A549 treated with GW870086 at 1 μM for 4 hours (cell line): ENCODE measurements around the gene WFDC13. TPM values are rescaled to one million over a fixed set of nuclear protein-coding genes. Genes with fewer than 3 reads are reported as not detected.

Source experiments
- total RNA-seq: library from RNA; stranded (reverse); fragments of 200-300 nt; extraction: Qiagen RNA extraction; gene quantifications from 5 replicates; pipeline ENCODE4 v1.2.3, GENCODE V29; 2022; ENCODE audit warnings: low read depth

WFDC13 gene
- total RNA-seq = not detected in 5 replicates

DNA sequence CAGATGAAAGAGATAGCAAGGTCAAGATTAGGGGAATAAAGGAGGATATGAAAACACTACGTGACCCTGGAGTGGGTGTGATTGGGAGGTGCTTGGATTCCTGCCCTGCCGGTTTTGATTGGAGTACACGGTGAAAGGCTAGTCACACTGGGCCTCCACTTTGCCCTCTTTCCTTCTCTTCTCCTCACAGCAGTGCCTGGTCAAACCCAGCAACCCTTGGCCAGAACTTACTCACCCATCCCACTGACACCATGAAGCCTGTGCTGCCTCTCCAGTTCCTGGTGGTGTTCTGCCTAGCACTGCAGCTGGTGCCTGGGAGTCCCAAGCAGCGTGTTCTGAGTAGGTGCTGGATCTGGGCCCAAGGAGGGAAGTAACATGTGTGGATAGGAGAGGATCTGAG lies at the start of gene WFDC13:
Gene WFDC13 (plus strand): TSS at position 166 of the 400 bp plus-strand sequence. CDS start 86 bp downstream, at position 252.

DNA sequence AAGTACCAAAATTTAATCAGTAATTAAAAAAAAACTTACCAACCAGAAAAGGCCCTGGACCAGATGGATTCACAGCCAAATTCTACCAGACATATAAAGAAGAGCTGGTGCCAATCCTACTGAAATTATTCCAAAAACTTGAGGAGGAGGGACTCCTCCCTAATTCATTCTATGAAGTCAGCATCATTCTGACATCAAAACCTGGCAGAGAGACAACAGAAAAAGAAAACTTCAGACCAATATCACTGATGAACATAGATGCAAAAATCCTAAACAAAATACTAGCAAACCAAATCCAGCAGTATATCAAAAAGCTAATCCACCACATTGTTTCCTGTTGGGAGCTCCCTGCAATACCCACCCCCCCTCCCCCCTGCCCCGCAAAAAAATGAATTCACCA lies 31.7 kb upstream of the WFDC13 start, which contains the start of gene WFDC11:
Gene WFDC11 (minus strand): TSS at position 101 of the 400 bp plus-strand sequence. CDS start 19,639 bp downstream, outside the sequence.

GRCh38 chr20:45704969-45705637 lies 3.3 kb downstream of the WFDC13 start, which contains the start of gene WFDC10B:
TSS of gene WFDC10B (minus strand) at chr20:45705019. CDS start at chr20:45685992, 19,027 bp downstream.

GRCh38 chr20:45722047-45722446 lies 20.2 kb downstream of the WFDC13 start, which contains the start of gene SPINT4:
TSS of gene SPINT4 (plus strand) at chr20:45722347. CDS start at chr20:45722368, 21 bp downstream.

Other genes with a start within 250 kb of the WFDC13 start
- not detected in 5 replicates for gene WFDC2, start 232.3 kb upstream of the WFDC13 start, total RNA-seq
- gene SPINT3, start 186.4 kb upstream of the WFDC13 start, total RNA-seq = not detected in 5 replicates
- gene WFDC6, start 162.6 kb upstream of the WFDC13 start, total RNA-seq = not detected in 5 replicates
- gene EPPIN, start 154.6 kb upstream of the WFDC13 start, total RNA-seq = not detected in 5 replicates
- gene WFDC8, start 122.8 kb upstream of the WFDC13 start, total RNA-seq = not detected in 5 replicates
- gene WFDC10A, start 72.3 kb upstream of the WFDC13 start, total RNA-seq = not detected in 5 replicates
- gene WFDC9, start 70.8 kb upstream of the WFDC13 start, total RNA-seq = not detected in 5 replicates
- gene WFDC11, start 31.8 kb upstream of the WFDC13 start, total RNA-seq = not detected in 5 replicates
- gene WFDC10B, start 3.0 kb downstream of the WFDC13 start, total RNA-seq = not detected in 5 replicates
- not detected in 5 replicates for gene SPINT4, start 20.3 kb downstream of the WFDC13 start, total RNA-seq
- gene WFDC3, start 89.8 kb downstream of the WFDC13 start, total RNA-seq = 0.41 to 0.44 TPM in 2 of 5 replicates, not detected in the others
- gene DNTTIP1, start 89.9 kb downstream of the WFDC13 start, total RNA-seq = 32.4 to 37.0 TPM (median 36.3 TPM) in 5 replicates
- 225 to 255 TPM (median 251 TPM) in 5 replicates for gene UBE2C, start 110.6 kb downstream of the WFDC13 start, total RNA-seq
- 0.28 TPM in 2 of 5 replicates, not detected in the others for gene TNNC2, start 125.3 kb downstream of the WFDC13 start, total RNA-seq
- gene SNX21, start 131.8 kb downstream of the WFDC13 start, total RNA-seq = 8.9 to 11.5 TPM (median 10.1 TPM) in 5 replicates
- gene ACOT8, start 155.4 kb downstream of the WFDC13 start, total RNA-seq = 17.5 to 19.4 TPM (median 18.7 TPM) in 5 replicates
- gene ZSWIM3, start 155.6 kb downstream of the WFDC13 start, total RNA-seq = 1.3 to 1.7 TPM (median 1.5 TPM) in 5 replicates
- 4.8 to 6.4 TPM (median 5.8 TPM) in 5 replicates for gene ZSWIM1, start 179.2 kb downstream of the WFDC13 start, total RNA-seq
- 0.56 to 0.74 TPM (median 0.69 TPM) in 5 replicates for gene SPATA25, start 185.6 kb downstream of the WFDC13 start, total RNA-seq
- 0.99 to 1.3 TPM (median 1.1 TPM) in 5 replicates for gene NEURL2, start 189.2 kb downstream of the WFDC13 start, total RNA-seq
- 93.0 to 122 TPM (median 112 TPM) in 5 replicates for gene CTSA, start 189.3 kb downstream of the WFDC13 start, total RNA-seq
- 1.5 to 2.2 TPM (median 1.6 TPM) in 5 replicates for gene PLTP, start 210.1 kb downstream of the WFDC13 start, total RNA-seq
- gene PCIF1, start 232.6 kb downstream of the WFDC13 start, total RNA-seq = 28.9 to 34.6 TPM (median 34.0 TPM) in 5 replicates